HepG2 (cell line): ENCODE results near the gene GAPDH. TPM values are rescaled to one million over a fixed set of nuclear protein-coding genes. Genes with fewer than 3 reads are reported as not detected.

Source experiments
- ATRX ChIP-seq: sonication (generic); formaldehyde crosslinking; IDR thresholded peaks from 2 replicates; pipeline ENCODE4 v1.4.0; 2020; ENCODE audit warnings: missing genetic modification reagents, borderline replicate concordance
- BORCS8-MEF2B ChIP-seq: sonication (generic); formaldehyde crosslinking; IDR thresholded peaks from 2 replicates; pipeline ENCODE4 v1.8.0; 2022; ENCODE audit warnings: mild to moderate bottlenecking, missing genetic modification reagents
- CEBPB ChIP-seq: IDR thresholded peaks from 2 replicates; pipeline ENCODE4 v1.6.1; 2011; ENCODE audit warnings: low read depth, low read length, improper control_type of control experiment, borderline replicate concordance
- MIER3 ChIP-seq: IDR thresholded peaks from 2 replicates; pipeline ENCODE4 v1.6.1; 2016; ENCODE audit warnings: missing compliant biosample characterization, borderline replicate concordance
- NFRKB ChIP-seq: fragments of 450-650 bp; IDR thresholded peaks from 2 replicates; pipeline ENCODE4 v1.6.1; 2017
- TCF7L2 ChIP-seq: IDR thresholded peaks from 2 replicates; pipeline ENCODE4 v1.6.1; 2011; ENCODE audit warnings: mild to moderate bottlenecking, low read depth, low read length, moderate library complexity
- ZNF484 ChIP-seq: sonication (generic); formaldehyde crosslinking; IDR thresholded peaks from 2 replicates; pipeline ENCODE4 v1.5.1; 2020; ENCODE audit warnings: mild to moderate bottlenecking, low read depth, missing genetic modification reagents, borderline replicate concordance
- polyA plus RNA-seq, 8 experiments: library from polyadenylated mRNA; depleted of rRNA in 3 of 8; stranded (reverse) in 7 of 8; unstranded in 1 of 8; fragments of >200 nt; fragmentation: Illumina TruSeq in 4 of 8; extraction: Trizol in 4 of 8; gene quantifications; 2 replicates each; pipeline versions ENCODE4 v1.2.1 to v1.2.3, GENCODE V29; 2011 to 2016; ENCODE audit warnings: low read depth in 4 of 8, missing spikeins in 1 of 8, mixed read lengths in 1 of 8; ENCODE audit not compliant: insufficient read depth in 1 of 8
- total RNA-seq, 5 experiments: library from RNA; depleted of rRNA; stranded (reverse); fragments of >200 nt; fragmentation: Illumina TruSeq; extraction: Trizol; gene quantifications; 2 replicates each; pipeline ENCODE4 v1.2.3, GENCODE V29; 2016; ENCODE audit warnings: low read depth in 1 of 5
- TF ChIP-seq, protein P1 (sequence below): sonication (generic); formaldehyde crosslinking; IDR thresholded peaks from 2 replicates; pipeline ENCODE4 v1.5.0; 2020; ENCODE audit warnings: mild to moderate bottlenecking, missing genetic modification reagents
- TF ChIP-seq, protein P2 (sequence below): conservative IDR thresholded peaks from 2 replicates; pipeline ENCODE4 v1.6.1; 2018; ENCODE audit warnings: missing genetic modification reagents
- TF ChIP-seq, protein P3 (sequence below): sonication (generic); formaldehyde crosslinking; IDR thresholded peaks from 2 replicates; pipeline ENCODE4 v1.4.0; 2020; ENCODE audit warnings: missing genetic modification reagents
- TF ChIP-seq, protein P4 (sequence below): sonication (generic); formaldehyde crosslinking; IDR thresholded peaks from 2 replicates; pipeline ENCODE4 v1.8.1; 2022; ENCODE audit warnings: mild to moderate bottlenecking, missing genetic modification reagents

The GAPDH gene
- total and polyA plus RNA-seq, 2 of the 13 experiments (the other 11 are each of a cell fraction or from before 2014, with no cell fraction given) = 3,038 to 12,722 TPM

DNA sequence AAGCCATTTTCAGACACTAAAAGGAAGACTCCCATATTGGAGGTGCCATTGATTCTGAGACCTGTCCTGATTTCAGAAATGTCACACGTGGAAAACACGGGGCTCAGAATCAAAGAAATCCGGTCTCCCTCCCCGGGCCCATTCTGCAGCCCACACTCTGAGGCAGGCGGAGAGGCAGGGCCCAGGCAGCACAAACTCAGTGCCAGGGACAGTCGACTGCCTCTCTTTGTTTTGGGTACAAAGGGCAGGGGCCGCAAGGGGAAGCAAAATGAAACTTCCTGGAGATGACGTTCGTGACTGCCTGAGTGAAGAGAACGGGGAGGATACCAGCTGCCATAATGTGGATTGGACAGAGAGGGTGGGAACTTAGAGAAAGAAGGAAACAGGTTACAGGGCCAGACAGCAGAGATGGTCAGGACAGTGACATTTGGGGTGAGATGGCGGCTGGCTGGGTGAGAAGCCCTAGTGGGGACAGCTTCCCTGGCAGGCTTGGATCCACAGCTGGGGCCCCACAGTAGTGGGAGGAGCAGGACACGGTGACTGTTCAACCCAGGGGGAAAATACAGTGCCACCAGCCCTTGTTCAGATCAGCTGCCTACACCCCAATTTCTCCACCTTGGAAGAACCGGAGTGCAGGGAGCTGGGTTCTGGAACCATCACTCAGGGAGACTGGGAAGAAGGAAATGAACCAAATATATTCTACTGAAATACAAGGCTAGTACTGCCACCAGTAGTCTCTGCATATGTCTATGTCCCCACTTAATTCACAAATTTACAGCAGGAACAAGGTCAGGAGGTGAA, 8.1 kb downstream of the GAPDH start (continued):
- TF ChIP-seq, protein P1, sequence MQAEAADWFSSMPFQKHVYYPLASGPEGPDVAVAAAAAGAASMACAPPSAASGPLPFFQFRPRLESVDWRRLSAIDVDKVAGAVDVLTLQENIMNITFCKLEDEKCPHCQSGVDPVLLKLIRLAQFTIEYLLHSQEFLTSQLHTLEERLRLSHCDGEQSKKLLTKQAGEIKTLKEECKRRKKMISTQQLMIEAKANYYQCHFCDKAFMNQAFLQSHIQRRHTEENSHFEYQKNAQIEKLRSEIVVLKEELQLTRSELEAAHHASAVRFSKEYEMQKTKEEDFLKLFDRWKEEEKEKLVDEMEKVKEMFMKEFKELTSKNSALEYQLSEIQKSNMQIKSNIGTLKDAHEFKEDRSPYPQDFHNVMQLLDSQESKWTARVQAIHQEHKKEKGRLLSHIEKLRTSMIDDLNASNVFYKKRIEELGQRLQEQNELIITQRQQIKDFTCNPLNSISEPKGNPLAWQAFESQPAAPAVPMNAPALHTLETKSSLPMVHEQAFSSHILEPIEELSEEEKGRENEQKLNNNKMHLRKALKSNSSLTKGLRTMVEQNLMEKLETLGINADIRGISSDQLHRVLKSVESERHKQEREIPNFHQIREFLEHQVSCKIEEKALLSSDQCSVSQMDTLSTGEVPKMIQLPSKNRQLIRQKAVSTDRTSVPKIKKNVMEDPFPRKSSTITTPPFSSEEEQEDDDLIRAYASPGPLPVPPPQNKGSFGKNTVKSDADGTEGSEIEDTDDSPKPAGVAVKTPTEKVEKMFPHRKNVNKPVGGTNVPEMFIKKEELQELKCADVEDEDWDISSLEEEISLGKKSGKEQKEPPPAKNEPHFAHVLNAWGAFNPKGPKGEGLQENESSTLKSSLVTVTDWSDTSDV (CRISPR knock-in tag) = no peak
- TF ChIP-seq ATRX (CRISPR knock-in tag) = no peak
- peak; percentile 48 for TF ChIP-seq BORCS8-MEF2B (CRISPR knock-in tag)
- TF ChIP-seq, protein P2, sequence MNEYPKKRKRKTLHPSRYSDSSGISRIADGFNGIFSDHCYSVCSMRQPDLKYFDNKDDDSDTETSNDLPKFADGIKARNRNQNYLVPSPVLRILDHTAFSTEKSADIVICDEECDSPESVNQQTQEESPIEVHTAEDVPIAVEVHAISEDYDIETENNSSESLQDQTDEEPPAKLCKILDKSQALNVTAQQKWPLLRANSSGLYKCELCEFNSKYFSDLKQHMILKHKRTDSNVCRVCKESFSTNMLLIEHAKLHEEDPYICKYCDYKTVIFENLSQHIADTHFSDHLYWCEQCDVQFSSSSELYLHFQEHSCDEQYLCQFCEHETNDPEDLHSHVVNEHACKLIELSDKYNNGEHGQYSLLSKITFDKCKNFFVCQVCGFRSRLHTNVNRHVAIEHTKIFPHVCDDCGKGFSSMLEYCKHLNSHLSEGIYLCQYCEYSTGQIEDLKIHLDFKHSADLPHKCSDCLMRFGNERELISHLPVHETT (CRISPR knock-in tag) = 0 out of 2 replicates have a peak, but pooled peaks have one; percentile 49
- no peak for TF ChIP-seq CEBPB
- TF ChIP-seq, protein P3, sequence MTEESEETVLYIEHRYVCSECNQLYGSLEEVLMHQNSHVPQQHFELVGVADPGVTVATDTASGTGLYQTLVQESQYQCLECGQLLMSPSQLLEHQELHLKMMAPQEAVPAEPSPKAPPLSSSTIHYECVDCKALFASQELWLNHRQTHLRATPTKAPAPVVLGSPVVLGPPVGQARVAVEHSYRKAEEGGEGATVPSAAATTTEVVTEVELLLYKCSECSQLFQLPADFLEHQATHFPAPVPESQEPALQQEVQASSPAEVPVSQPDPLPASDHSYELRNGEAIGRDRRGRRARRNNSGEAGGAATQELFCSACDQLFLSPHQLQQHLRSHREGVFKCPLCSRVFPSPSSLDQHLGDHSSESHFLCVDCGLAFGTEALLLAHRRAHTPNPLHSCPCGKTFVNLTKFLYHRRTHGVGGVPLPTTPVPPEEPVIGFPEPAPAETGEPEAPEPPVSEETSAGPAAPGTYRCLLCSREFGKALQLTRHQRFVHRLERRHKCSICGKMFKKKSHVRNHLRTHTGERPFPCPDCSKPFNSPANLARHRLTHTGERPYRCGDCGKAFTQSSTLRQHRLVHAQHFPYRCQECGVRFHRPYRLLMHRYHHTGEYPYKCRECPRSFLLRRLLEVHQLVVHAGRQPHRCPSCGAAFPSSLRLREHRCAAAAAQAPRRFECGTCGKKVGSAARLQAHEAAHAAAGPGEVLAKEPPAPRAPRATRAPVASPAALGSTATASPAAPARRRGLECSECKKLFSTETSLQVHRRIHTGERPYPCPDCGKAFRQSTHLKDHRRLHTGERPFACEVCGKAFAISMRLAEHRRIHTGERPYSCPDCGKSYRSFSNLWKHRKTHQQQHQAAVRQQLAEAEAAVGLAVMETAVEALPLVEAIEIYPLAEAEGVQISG (CRISPR knock-in tag) = peak; percentile 84
- peak; percentile 85; the same call in 1 of the 2 replicates for TF ChIP-seq MIER3 (CRISPR knock-in tag)
- TF ChIP-seq TCF7L2 = no peak
- no peak for TF ChIP-seq NFRKB
- TF ChIP-seq, protein P4, sequence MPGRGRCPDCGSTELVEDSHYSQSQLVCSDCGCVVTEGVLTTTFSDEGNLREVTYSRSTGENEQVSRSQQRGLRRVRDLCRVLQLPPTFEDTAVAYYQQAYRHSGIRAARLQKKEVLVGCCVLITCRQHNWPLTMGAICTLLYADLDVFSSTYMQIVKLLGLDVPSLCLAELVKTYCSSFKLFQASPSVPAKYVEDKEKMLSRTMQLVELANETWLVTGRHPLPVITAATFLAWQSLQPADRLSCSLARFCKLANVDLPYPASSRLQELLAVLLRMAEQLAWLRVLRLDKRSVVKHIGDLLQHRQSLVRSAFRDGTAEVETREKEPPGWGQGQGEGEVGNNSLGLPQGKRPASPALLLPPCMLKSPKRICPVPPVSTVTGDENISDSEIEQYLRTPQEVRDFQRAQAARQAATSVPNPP (CRISPR knock-in tag) = no peak
- TF ChIP-seq ZNF484 (CRISPR knock-in tag) = no peak
